ENCODE measurements around the gene DMGDH. TPM values are rescaled to one million over a fixed set of nuclear protein-coding genes. Genes with fewer than 3 reads are reported as not detected.

The DMGDH gene
- total RNA-seq, 3 donors from 2014 or later (not counting 1 experiment from before 2014, with no cell fraction given) = 0.43 to 2.9 (median 2.4) TPM

DNA sequence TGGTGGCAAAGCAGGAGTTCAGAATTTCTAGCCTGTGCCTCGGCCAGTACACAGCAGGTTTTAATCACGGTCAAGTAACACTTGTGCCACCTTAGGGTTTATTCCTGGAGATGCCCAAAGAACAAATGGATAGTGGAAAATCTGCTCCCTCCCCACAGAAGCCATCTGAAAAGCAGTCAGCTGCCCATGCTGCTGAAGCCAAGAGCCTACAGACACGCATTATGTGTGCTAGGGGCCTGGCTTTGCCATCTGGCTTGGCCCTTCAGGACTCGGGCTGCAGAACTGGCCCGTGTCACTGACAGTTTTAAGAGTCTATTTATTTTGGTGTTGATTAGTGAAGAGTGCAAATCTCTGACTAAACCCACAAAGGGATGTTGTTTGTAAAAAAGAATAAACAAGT, 95.5 kb downstream of the DMGDH start:
- Mint-ChIP-seq H3K4me1 (peaks cover 0 to 6% of the 10 kb centered on the region in 2 donors), H3K27me3 (ENCODE audit: low read depth in 2 of 2) (no peaks in the 10 kb centered on the region), H3K36me3 (no peaks in the 10 kb centered on the region), H3K27ac (no peak overlapping the region), H3K4me3 (no peak overlapping the region), H3K9me3 (no peaks in the 10 kb centered on the region)
- Histone ChIP-seq H3K9me3 (ENCODE audit: control insufficient read depth, insufficient read depth, low read length) (no peaks in the 10 kb centered on the region), H3K36me3 (ENCODE audit: control insufficient read depth, insufficient read depth, low read length) (no peaks in the 10 kb centered on the region), H3K27me3 (ENCODE audit: control insufficient read depth, insufficient read depth, low read length) (no peaks in the 10 kb centered on the region), H3K4me3 (ENCODE audit: low read length) (no peak overlapping the region), H3K27ac (ENCODE audit: low read length) (no peak overlapping the region), H3K4me1 (ENCODE audit: control insufficient read depth, insufficient read depth, low read length) (no peaks in the 10 kb centered on the region)
- no peak for TF ChIP-seq CTCF (IDR thresholded peaks at IDR 0.05)
- no peak for ATAC-seq
- DNase-seq = no peak
- intact Hi-C loops (cut with micrococcal nuclease) = no loop called here
- WGBS (ENCODE audit: insufficient coverage) = 92% methylated on average over 5 of the region's 5 CpGs

DNA sequence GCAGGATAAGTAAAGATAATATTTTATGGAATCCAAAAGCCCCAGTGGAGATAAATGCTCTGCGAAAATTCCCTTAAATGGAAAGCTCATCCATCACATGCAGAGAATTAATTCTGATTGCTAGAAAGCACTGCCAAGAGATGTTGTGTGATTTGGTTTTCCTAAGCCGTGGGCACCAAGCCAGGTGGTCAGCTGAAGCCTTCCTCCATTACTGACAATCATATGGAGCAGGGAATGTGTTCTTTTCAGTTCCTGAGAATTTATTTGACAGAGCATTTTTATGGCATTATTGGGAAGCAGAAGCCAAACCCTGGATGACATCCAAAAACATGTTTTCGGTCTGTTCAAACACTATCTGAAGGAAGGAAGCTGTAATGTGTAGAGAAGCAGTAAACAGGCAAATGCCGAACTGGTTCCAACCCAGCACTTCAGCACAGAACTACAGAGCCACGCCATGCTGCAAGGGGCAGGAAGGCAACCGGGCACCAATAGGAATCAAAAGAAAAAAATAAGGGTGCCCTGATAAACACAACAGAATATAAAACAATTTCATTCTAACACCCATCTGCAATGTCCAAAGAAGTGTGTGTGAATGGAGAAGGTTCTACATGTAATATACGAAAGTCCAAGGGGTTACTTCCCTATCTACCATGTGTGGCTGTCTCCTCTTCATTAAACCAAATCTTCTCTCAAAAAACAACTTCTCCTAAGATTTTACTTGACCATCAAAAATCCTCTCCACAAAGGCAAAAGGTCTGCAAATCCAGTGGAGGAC, 96.6 kb downstream of the DMGDH start:
- H3K4me1 Mint-ChIP-seq = peaks cover 0 to 6% of the 10 kb centered on the region in 2 donors
- WGBS (ENCODE audit: insufficient coverage) = 61% methylated on average over 3 of the region's 7 CpGs
- no peak overlapping the region for H3K4me3 ChIP-seq (ENCODE audit: low read length)

DNA sequence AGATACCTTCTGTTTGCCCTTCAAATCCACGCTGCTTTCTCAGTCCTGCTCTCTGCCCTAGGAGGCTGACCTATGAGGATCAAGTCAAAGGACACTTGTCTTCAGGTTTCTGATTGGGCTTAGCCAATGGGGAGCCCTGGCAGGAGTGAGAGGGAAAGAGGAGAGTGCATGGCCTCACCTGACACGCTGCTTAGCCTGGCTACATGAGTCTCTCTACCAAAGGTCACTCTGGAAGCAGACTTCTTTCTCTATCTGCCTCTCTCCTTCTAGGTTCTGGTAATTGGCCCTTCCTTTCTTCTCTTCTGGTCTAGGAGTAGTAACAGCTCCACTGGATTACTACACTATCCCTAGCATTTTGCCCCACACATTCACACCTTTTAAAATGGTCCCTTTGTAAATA, 97.5 kb downstream of the DMGDH start:
- H3K27me3 Mint-ChIP-seq (ENCODE audit: low read depth in 2 of 2) = no peaks in the 10 kb centered on the region
- no peaks in the 10 kb centered on the region for H3K36me3 ChIP-seq (ENCODE audit: control insufficient read depth, insufficient read depth, low read length)
- ATAC-seq (no peak), DNase-seq (no peak)
- H3K36me3 Mint-ChIP-seq = no peaks in the 10 kb centered on the region
- H3K27ac ChIP-seq (ENCODE audit: low read length) = no peak overlapping the region
- no peak overlapping the region for H3K4me3 Mint-ChIP-seq
- no peak overlapping the region for H3K27ac Mint-ChIP-seq
- H3K4me1 ChIP-seq (ENCODE audit: control insufficient read depth, insufficient read depth, low read length) = no peaks in the 10 kb centered on the region
- no peak overlapping the region for H3K4me3 ChIP-seq (ENCODE audit: low read length)
- TF ChIP-seq CTCF (IDR thresholded peaks at IDR 0.05) = no peak
- H3K27me3 ChIP-seq (ENCODE audit: control insufficient read depth, insufficient read depth, low read length) = no peaks in the 10 kb centered on the region
- no peaks in the 10 kb centered on the region for H3K9me3 Mint-ChIP-seq
- H3K9me3 ChIP-seq (ENCODE audit: control insufficient read depth, insufficient read depth, low read length) = no peaks in the 10 kb centered on the region
- WGBS (ENCODE audit: insufficient coverage) = 88% methylated on average over 2 of the region's 2 CpGs
- no peaks in the 10 kb centered on the region for H3K4me1 Mint-ChIP-seq
- intact Hi-C loops (cut with micrococcal nuclease) = no loop called here

More for the DNA sequence above, 96.6 kb downstream of the DMGDH start:
- H3K36me3 Mint-ChIP-seq = no peaks in the 10 kb centered on the region
- no peaks in the 10 kb centered on the region for H3K9me3 ChIP-seq (ENCODE audit: control insufficient read depth, insufficient read depth, low read length)
- no peaks in the 10 kb centered on the region for H3K4me1 ChIP-seq (ENCODE audit: control insufficient read depth, insufficient read depth, low read length)
- H3K9me3 Mint-ChIP-seq = no peaks in the 10 kb centered on the region
- no peak overlapping the region for H3K4me3 Mint-ChIP-seq
- no peaks in the 10 kb centered on the region for H3K27me3 Mint-ChIP-seq (ENCODE audit: low read depth in 2 of 2)
- DNase-seq (no peak), ATAC-seq (no peak)
- no peak overlapping the region for H3K27ac Mint-ChIP-seq
- H3K36me3 ChIP-seq (ENCODE audit: control insufficient read depth, insufficient read depth, low read length) = no peaks in the 10 kb centered on the region
- intact Hi-C loops (cut with micrococcal nuclease) = no loop called here
- H3K27ac ChIP-seq (ENCODE audit: low read length) = no peak overlapping the region
- no peaks in the 10 kb centered on the region for H3K27me3 ChIP-seq (ENCODE audit: control insufficient read depth, insufficient read depth, low read length)
- TF ChIP-seq CTCF (IDR thresholded peaks at IDR 0.05) = no peak

- Histone ChIP-seq H3K9me3 (ENCODE audit: control insufficient read depth, insufficient read depth, low read length) (no peaks in the 10 kb centered on the region), H3K27ac (ENCODE audit: low read length) (no peak overlapping the region), H3K27me3 (ENCODE audit: control insufficient read depth, insufficient read depth, low read length) (no peaks in the 10 kb centered on the region), H3K4me3 (ENCODE audit: low read length) (no peak overlapping the region), H3K4me1 (ENCODE audit: control insufficient read depth, insufficient read depth, low read length) (no peaks in the 10 kb centered on the region), H3K36me3 (ENCODE audit: control insufficient read depth, insufficient read depth, low read length) (peaks cover 4% of the 10 kb centered on the region)
- no peak for TF ChIP-seq CTCF (IDR thresholded peaks at IDR 0.05)
- ATAC-seq (no peak), DNase-seq (no peak)
- WGBS (ENCODE audit: insufficient coverage) = 96% methylated on average over 5 of the region's 5 CpGs
- intact Hi-C loops (cut with micrococcal nuclease) = no loop called here
- no peaks in the 10 kb centered on the region for H3K4me1 Mint-ChIP-seq
- no peaks in the 10 kb centered on the region for H3K9me3 Mint-ChIP-seq
- no peak overlapping the region for H3K27ac Mint-ChIP-seq
- no peak overlapping the region for H3K4me3 Mint-ChIP-seq
- no peaks in the 10 kb centered on the region for H3K27me3 Mint-ChIP-seq (ENCODE audit: low read depth in 2 of 2)
- H3K36me3 Mint-ChIP-seq = no peaks in the 10 kb centered on the region
Observed at GRCh38 chr5:78968781-78969180, 100.7 kb downstream of the DMGDH start.

Data from natural killer cell (primary cell).